Astrocyte (in vitro differentiated cells and primary cell): Measurements from ENCODE around the gene FSTL5.

Experiments used
- CTCF ChIP-seq: IDR thresholded peaks from 2 replicates; pipeline ENCODE4 v1.5.1; 2011; ENCODE audit warnings: low read depth, mild to moderate bottlenecking, inconsistent platforms, low read length, moderate library complexity; ENCODE audit not compliant: insufficient read depth
- EZH2 ChIP-seq: IDR thresholded peaks from 2 replicates; pipeline ENCODE4 v1.6.1; 2012; ENCODE audit warnings: mild to moderate bottlenecking, low read length, inconsistent platforms; ENCODE audit not compliant: insufficient read depth

GRCh38 chr4:161498155-161498554 lies 665.6 kb downstream of the FSTL5 start:
- no peak for TF ChIP-seq CTCF
- TF ChIP-seq EZH2: no peak
